Loucy (cell line): Measurements from ENCODE around the gene NACAD.

Experiments used
- H2AFZ ChIP-seq: fragments of 200-600 bp; sonication (generic); 2 replicates; pipeline ENCODE4 v1.6.0; 2016; ENCODE audit warnings: antibody characterized with exemption, mild to moderate bottlenecking, low read length, moderate library complexity
- H3F3A ChIP-seq: fragments of 200-600 bp; 2 replicates; pipeline ENCODE4 v1.6.0; 2016; ENCODE audit warnings: antibody characterized with exemption, low read depth, mild to moderate bottlenecking
- H3K27me3 ChIP-seq: fragments of 200-600 bp; sonication (generic); 2 replicates; pipeline ENCODE4 v1.6.1; 2014; ENCODE audit warnings: low read length, mild to moderate bottlenecking; ENCODE audit not compliant: insufficient read depth, poor library complexity, severe bottlenecking
- H3K36me3 ChIP-seq: fragments of 200-600 bp; sonication (generic); 2 replicates; pipeline ENCODE4 v1.6.1; 2016; ENCODE audit warnings: low read length; ENCODE audit not compliant: insufficient read depth
- H3K4me1 ChIP-seq: fragments of 200-600 bp; sonication (generic); 2 replicates; pipeline ENCODE4 v1.5.1; 2014; ENCODE audit warnings: low read length, mild to moderate bottlenecking; ENCODE audit not compliant: insufficient read depth, poor library complexity, severe bottlenecking
- H3K4me2 ChIP-seq: fragments of 200-600 bp; sonication (generic); 2 replicates; pipeline ENCODE4 v1.6.0; 2014; ENCODE audit warnings: antibody characterized with exemption, low read length, low read depth, mild to moderate bottlenecking; ENCODE audit not compliant: poor library complexity, severe bottlenecking
- H3K4me3 ChIP-seq: fragments of 200-600 bp; sonication (generic); 2 replicates; pipeline ENCODE4 v1.5.1; 2014; ENCODE audit warnings: low read length, mild to moderate bottlenecking, mixed read lengths; ENCODE audit not compliant: poor library complexity, severe bottlenecking
- H3K79me2 ChIP-seq: fragments of 200-600 bp; sonication (generic); 2 replicates; pipeline ENCODE4 v1.6.1; 2014; ENCODE audit warnings: low read length; ENCODE audit not compliant: insufficient read depth
- H3K9ac ChIP-seq: fragments of 200-600 bp; sonication (generic); 2 replicates; pipeline ENCODE4 v1.6.0; 2014; ENCODE audit warnings: mild to moderate bottlenecking, low read depth, low read length, moderate library complexity; ENCODE audit not compliant: poor library complexity, severe bottlenecking
- H3K9me2 ChIP-seq: fragments of 200-600 bp; sonication (generic); replicated peaks from 2 replicates; pipeline ENCODE4 v1.6.1; 2016; ENCODE audit warnings: low read depth, low read length, mixed read lengths
- H3K9me3 ChIP-seq: fragments of 200-600 bp; sonication (generic); 2 replicates; pipeline ENCODE4 v1.6.1; 2014; ENCODE audit warnings: mild to moderate bottlenecking, antibody characterized with exemption, low read length, low read depth; ENCODE audit not compliant: insufficient read depth
- H4K20me1 ChIP-seq: fragments of 200-600 bp; sonication (generic); 2 replicates; pipeline ENCODE4 v1.6.0; 2014; ENCODE audit warnings: antibody characterized with exemption, low read length, mild to moderate bottlenecking; ENCODE audit not compliant: insufficient read depth, poor library complexity, severe bottlenecking
- CTCF ChIP-seq: fragments of 200-600 bp; sonication (generic); conservative IDR thresholded peaks from 2 replicates; pipeline ENCODE4 v1.5.1; 2014; ENCODE audit warnings: mild to moderate bottlenecking, antibody characterized with exemption, low read length
- EZH2phosphoT487 ChIP-seq: fragments of 200-600 bp; IDR thresholded peaks from 2 replicates; pipeline ENCODE4 v1.6.1; 2018; ENCODE audit warnings: antibody characterized with exemption, mild to moderate bottlenecking, moderate library complexity, borderline replicate concordance

NACAD gene

DNA sequence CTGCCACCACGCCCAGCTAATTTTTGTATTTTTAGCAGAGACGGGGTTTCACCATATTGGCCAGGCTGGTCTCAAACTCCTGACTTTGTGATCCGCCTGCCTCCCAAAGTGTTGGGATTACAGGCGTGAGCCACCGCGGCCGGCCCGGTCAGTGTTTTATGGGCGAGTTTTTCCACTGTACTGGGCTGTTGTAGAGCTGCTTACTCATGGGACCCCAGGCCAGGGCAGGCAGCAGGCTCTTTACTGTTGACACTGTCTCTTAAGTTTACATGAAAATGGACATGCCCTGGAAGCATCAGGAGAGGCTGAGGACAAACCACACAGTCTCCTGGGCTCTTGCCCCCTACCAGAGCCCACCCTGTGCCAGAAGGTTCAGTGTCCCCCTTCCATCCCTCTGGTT lies 11.2 kb downstream of the NACAD start:
- Histone ChIP-seq H3K4me3 (no peak overlapping the region), H3K27me3 (no peaks in the 10 kb centered on the region), H4K20me1 (no peaks in the 10 kb centered on the region), H3F3A (no peaks in the 10 kb centered on the region), H3K9me2 (no peaks in the 10 kb centered on the region), H3K4me1 (no peaks in the 10 kb centered on the region), H3K36me3 (peaks cover 57% of the 10 kb centered on the region; the same call in 1 of the 2 replicates), H2AFZ (no peak overlapping the region), H3K4me2 (no peak overlapping the region), H3K9me3 (no peaks in the 10 kb centered on the region), H3K9ac (no peak overlapping the region), H3K79me2 (no peaks in the 10 kb centered on the region)
- TF ChIP-seq EZH2phosphoT487, result no peak
- TF ChIP-seq CTCF, result no peak

GRCh38 chr7:45076946-45077345 lies 11.8 kb downstream of the NACAD start:
- no peak overlapping the region for H3K4me3 ChIP-seq
- peaks cover 2% of the 10 kb centered on the region for H4K20me1 ChIP-seq
- no peaks in the 10 kb centered on the region for H3K79me2 ChIP-seq
- no peaks in the 10 kb centered on the region for H3K27me3 ChIP-seq
- H3K36me3 ChIP-seq, result peaks cover 63% of the 10 kb centered on the region; the same call in 1 of the 2 replicates
- TF ChIP-seq CTCF (no peak), EZH2phosphoT487 (no peak)
- H3K9me2 ChIP-seq, result no peaks in the 10 kb centered on the region
- no peak overlapping the region for H2AFZ ChIP-seq
- H3K9ac ChIP-seq, result no peak overlapping the region
- H3K4me1 ChIP-seq, result no peaks in the 10 kb centered on the region
- H3K4me2 ChIP-seq, result no peak overlapping the region
- H3K9me3 ChIP-seq, result no peaks in the 10 kb centered on the region
- H3F3A ChIP-seq, result no peaks in the 10 kb centered on the region

DNA sequence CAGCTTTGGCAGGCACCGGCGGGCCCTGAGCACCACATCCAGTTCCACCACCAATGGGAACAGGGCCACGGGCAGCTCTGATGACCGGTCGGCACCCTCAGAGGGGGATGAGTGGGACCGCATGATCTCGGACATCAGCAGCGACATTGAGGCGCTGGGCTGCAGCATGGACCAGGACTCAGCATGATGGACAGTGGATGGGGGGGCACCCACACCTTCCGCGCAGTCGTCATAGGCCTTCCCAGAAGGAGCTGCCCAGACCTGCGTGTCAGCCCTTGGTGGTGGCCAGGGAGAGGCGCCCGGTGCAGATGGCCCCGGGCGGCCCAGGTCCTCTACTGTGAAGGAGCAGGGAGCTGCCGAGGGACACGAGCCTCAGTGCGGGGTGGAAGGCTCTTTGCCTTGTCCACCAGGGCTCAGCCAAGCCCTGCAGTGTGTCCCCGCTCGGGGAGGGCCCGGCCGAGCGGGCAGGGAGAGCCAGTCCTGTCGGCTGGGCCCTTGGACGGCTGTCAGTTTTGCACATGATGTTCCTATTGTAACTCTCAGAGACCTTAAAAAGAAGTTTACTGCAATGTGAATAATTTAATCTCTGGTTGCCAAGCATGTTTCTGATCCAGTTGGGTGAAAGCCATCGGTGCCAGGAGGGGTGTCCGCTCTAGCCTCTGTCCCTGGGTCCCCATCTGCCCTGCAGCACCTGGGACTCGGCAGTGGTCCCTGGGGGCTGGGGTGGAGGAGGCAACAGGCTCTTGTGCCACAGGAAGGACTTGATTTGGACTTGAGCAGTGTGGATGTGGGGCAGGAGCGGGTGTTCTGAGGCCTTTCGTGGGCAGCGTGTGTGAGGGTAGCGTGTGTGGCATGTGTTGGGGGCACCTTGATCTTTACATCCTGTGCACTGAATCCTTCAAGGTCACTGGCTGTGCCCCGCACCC lies 12.6 kb downstream of the NACAD start:
- no peaks in the 10 kb centered on the region for H3K9me2 ChIP-seq
- no peak overlapping the region for H3K4me2 ChIP-seq
- no peak overlapping the region for H3K9ac ChIP-seq
- H3F3A ChIP-seq, result no peaks in the 10 kb centered on the region
- no peaks in the 10 kb centered on the region for H3K9me3 ChIP-seq
- no peaks in the 10 kb centered on the region for H3K4me1 ChIP-seq
- H3K36me3 ChIP-seq, result peaks cover 71% of the 10 kb centered on the region; the same call in 1 of the 2 replicates
- TF ChIP-seq EZH2phosphoT487 (no peak), CTCF (no peak)
- no peak overlapping the region for H2AFZ ChIP-seq
- H3K4me3 ChIP-seq, result no peak overlapping the region
- H3K27me3 ChIP-seq, result no peaks in the 10 kb centered on the region
- H3K79me2 ChIP-seq, result no peaks in the 10 kb centered on the region
- H4K20me1 ChIP-seq, result peaks cover 4% of the 10 kb centered on the region
